HG03558 (cell line): ENCODE results near the gene CNPY2.
"Not testable (repeated sequence)": the region's sequence is repeated elsewhere in the genome, so short reads cannot be mapped to it uniquely, and the experiment has no call there.

ENCODE experiments used
- ATAC-seq: cut with Tn5 transposase; IDR thresholded peaks from one replicate; pipeline ENCODE4 v1.9.1; 2021; ENCODE audit warnings: moderate number of reproducible peaks; ENCODE audit not compliant: unreplicated experiment; ENCODE audit errors: extremely low read depth

Gene CNPY2

DNA sequence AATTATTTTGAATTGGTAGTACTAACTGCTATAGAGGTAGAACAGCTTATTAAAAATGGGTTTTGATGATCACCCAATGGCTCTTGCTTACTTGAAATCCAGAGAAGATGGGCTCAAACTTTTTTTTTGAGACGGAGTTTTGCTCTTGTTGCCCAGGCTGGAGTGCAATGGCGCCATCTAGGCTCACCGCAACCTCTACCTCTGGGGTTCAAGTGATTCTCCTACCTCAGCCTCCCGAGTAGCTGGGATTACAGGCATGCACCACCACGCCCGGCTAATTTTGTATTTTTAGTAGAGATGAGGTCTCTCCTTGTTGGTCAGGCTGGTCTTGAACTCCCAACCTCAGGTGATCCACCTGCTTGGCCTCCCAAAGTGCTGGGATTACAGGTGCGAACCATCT, 52.8 kb downstream of the CNPY2 start:
- ATAC-seq = not testable (repeated sequence)

- no peak for ATAC-seq
Measured at GRCh38 chr12:56261503-56262232, 54.1 kb downstream of the CNPY2 start.

- ATAC-seq = no peak
Measured at GRCh38 chr12:56260921-56261320, 54.9 kb downstream of the CNPY2 start.

- ATAC-seq = no peak
Measured at GRCh38 chr12:56260380-56260779, 55.4 kb downstream of the CNPY2 start.
